ENCODE results near the gene FER1L5. TPM values are rescaled to one million over a fixed set of nuclear protein-coding genes. Genes with fewer than 3 reads are reported as not detected.

The FER1L5 gene
- total RNA-seq, 1 donor from 2014 or later, result 0.05 TPM

DNA sequence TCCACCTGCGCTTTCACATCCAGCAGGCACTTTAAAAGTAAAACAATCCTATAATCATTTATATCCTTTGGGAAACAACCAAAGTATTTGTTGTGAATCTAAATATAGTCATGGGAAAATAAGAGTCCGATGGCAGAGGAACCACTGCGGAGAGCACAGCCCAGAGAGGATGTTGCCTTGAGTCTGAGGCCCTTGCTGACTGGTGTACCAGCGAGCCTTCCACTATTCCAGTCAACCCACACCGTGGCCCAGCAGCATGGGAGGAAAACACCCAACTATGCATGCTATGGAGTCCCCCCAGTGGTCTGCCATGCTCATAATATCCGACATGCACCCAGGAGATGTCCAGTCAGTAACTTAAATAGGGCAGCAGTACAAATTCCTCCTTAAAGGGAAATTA lies 26.0 kb upstream of the FER1L5 start:
- TF ChIP-seq, protein P1, sequence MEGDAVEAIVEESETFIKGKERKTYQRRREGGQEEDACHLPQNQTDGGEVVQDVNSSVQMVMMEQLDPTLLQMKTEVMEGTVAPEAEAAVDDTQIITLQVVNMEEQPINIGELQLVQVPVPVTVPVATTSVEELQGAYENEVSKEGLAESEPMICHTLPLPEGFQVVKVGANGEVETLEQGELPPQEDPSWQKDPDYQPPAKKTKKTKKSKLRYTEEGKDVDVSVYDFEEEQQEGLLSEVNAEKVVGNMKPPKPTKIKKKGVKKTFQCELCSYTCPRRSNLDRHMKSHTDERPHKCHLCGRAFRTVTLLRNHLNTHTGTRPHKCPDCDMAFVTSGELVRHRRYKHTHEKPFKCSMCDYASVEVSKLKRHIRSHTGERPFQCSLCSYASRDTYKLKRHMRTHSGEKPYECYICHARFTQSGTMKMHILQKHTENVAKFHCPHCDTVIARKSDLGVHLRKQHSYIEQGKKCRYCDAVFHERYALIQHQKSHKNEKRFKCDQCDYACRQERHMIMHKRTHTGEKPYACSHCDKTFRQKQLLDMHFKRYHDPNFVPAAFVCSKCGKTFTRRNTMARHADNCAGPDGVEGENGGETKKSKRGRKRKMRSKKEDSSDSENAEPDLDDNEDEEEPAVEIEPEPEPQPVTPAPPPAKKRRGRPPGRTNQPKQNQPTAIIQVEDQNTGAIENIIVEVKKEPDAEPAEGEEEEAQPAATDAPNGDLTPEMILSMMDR (IDR thresholded peaks at IDR 0.05; ENCODE audit: borderline replicate concordance), result no peak
- intact Hi-C loops (cut with micrococcal nuclease), result no loop called here
- Histone ChIP-seq H3K27ac (replicated peaks) (no peak overlapping the region), H3K27me3 (ENCODE audit: low read depth) (no peaks in the 10 kb centered on the region), H3K36me3 (peaks cover 65% of the 10 kb centered on the region), H3K9me3 (replicated peaks) (no peaks in the 10 kb centered on the region), H3K4me3 (no peak overlapping the region), H3K4me1 (peaks cover 19% of the 10 kb centered on the region)
- no peak for DNase-seq

DNA sequence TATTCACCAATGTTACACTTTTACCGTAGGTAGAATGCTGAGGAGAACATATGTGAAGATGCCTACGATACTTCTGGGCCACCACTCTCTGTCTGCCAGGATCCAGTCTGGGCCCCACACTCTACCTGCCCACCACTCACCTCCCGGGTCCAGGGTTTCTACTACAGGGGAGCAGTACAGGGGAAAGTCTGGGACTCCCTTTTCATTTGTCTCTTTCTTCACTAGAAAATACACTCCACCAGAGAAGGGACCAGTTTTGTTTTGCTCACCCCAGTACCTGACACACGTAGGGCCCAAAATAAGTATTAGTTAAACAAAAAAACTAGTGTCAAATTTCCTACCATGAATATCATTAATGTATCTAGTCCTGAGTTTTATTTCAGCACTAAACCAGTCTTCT lies 25.6 kb upstream of the FER1L5 start:
- no peak overlapping the region for H3K27ac ChIP-seq (replicated peaks)
- TF ChIP-seq, protein P1 (IDR thresholded peaks at IDR 0.05; ENCODE audit: borderline replicate concordance), result no peak
- no peak overlapping the region for H3K4me3 ChIP-seq
- peaks cover 62% of the 10 kb centered on the region for H3K36me3 ChIP-seq
- no peaks in the 10 kb centered on the region for H3K27me3 ChIP-seq (ENCODE audit: low read depth)
- no peak for DNase-seq
- intact Hi-C loops (cut with micrococcal nuclease), result no loop called here
- peaks cover 19% of the 10 kb centered on the region for H3K4me1 ChIP-seq
- no peaks in the 10 kb centered on the region for H3K9me3 ChIP-seq (replicated peaks)

DNA sequence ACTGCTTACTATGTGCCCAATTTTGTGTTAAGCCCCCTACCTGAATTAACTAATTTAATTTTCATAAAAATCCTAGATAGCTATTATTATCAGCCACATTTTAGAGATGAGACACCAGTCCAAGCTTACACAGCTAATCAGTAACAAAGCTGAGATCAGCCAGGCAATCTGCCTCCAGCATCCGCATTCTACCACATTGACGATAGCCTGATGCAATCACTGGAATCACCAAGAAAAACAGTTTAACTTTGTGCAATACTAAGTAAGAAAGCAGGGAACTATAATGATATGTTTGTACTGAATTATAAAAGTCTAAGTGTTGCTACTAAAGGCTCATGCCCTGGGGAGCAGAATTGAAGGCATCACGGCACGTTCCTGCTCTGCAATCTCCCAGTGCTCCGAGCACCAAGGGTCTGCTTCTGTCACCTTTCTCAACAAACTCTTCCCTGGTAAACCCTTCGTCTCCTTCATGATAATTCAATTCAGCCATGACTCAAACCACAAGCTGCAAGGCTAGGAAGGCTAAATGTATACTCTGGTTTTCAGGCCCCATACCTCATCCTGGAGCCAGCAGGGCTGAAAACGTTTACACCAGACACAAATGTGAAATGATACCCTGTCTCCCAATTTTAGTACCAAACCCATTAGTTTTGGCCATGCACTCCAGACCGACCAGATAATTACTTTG lies 23.8 kb upstream of the FER1L5 start:
- Histone ChIP-seq H3K36me3 (peaks cover 46% of the 10 kb centered on the region), H3K27ac (replicated peaks) (no peak overlapping the region), H3K4me3 (no peak overlapping the region), H3K9me3 (replicated peaks) (no peaks in the 10 kb centered on the region), H3K4me1 (peaks cover 19% of the 10 kb centered on the region), H3K27me3 (ENCODE audit: low read depth) (no peaks in the 10 kb centered on the region)
- intact Hi-C loops (cut with micrococcal nuclease), result no loop called here
- TF ChIP-seq, protein P1 (IDR thresholded peaks at IDR 0.05; ENCODE audit: borderline replicate concordance), result no peak
- no peak for DNase-seq

DNA sequence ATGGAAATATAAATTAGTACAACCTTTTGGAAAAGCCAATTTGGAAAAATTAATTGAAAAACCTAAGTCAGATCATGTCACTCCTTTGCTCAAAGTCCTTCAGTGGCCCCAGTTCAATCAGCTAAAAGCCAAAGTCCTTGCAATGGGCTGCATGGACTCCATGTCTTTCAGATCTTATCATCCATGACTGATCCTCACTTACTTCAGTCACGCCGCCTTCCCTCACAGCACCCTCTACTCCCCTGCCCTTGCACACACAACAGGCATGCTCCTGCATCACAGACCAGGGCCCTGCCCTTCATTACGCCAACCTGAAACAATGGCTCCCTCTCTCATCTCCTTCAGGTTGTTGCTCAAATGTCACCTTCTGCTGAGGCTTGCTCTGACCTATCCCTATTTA lies 20.0 kb upstream of the FER1L5 start:
- intact Hi-C loops (cut with micrococcal nuclease), result no loop called here

DNA sequence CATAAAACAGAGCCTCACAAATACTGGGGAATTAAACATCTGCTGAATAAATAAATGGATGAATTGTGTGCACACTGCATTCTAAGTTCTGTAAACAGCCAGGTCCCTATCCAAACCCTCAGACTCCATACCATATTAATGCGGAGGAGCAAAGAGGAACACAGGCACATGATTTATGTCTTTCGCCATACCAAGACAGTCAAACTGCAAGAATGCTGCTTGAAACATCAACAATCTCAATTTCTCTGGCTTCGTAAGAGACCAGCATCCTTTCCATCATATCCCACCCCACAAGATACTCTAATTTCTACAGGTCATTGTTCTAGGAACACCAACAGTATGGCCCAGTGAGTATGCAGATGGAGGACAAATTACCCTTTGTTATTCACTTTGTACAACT lies 19.4 kb upstream of the FER1L5 start:
- no peak for DNase-seq
- no peak overlapping the region for H3K27ac ChIP-seq (replicated peaks)
- H3K4me3 ChIP-seq, result no peak overlapping the region
- H3K4me1 ChIP-seq, result peaks cover 29% of the 10 kb centered on the region
- H3K9me3 ChIP-seq (replicated peaks), result no peaks in the 10 kb centered on the region
- H3K36me3 ChIP-seq, result peaks cover 30% of the 10 kb centered on the region
- TF ChIP-seq, protein P1 (IDR thresholded peaks at IDR 0.05; ENCODE audit: borderline replicate concordance), result no peak
- intact Hi-C loops (cut with micrococcal nuclease), result no loop called here
- no peaks in the 10 kb centered on the region for H3K27me3 ChIP-seq (ENCODE audit: low read depth)

More for the DNA sequence above, 20.0 kb upstream of the FER1L5 start:
- TF ChIP-seq, protein P1 (IDR thresholded peaks at IDR 0.05; ENCODE audit: borderline replicate concordance), result no peak
- H3K9me3 ChIP-seq (replicated peaks), result no peaks in the 10 kb centered on the region
- peaks cover 27% of the 10 kb centered on the region for H3K4me1 ChIP-seq
- no peak overlapping the region for H3K27ac ChIP-seq (replicated peaks)
- no peaks in the 10 kb centered on the region for H3K27me3 ChIP-seq (ENCODE audit: low read depth)
- no peak overlapping the region for H3K4me3 ChIP-seq
- no peak for DNase-seq
- H3K36me3 ChIP-seq, result peaks cover 25% of the 10 kb centered on the region

All from left ventricle myocardium inferior (tissue), 1 donor.